Keratinocyte (primary cell): ENCODE results near the gene GABRE. TPM values are rescaled to one million over a fixed set of nuclear protein-coding genes. Genes with fewer than 3 reads are reported as not detected.

Source experiments
- DNase-seq: peaks from one replicate; pipeline ENCODE4 v3.0.0-alpha.2; 2011; ENCODE audit warnings: low read depth, missing footprints, low spot score
- FAIRE-seq: peaks from 2 replicates; lab custom pipeline; 2011; peaks lifted over from hg19 to GRCh38; lab: Jason Lieb, UNC
- H2AFZ ChIP-seq: 2 replicates; pipeline ENCODE4 v1.6.0; 2012; ENCODE audit warnings: low read length, control low read depth, inconsistent platforms; ENCODE audit not compliant: control insufficient read depth
- H3K27ac ChIP-seq: 2 replicates; pipeline ENCODE4 v1.5.1; 2011; ENCODE audit warnings: low read length; ENCODE audit not compliant: control insufficient read depth, insufficient read depth
- H3K27me3 ChIP-seq: 3 replicates; pipeline ENCODE4 v1.6.0; 2011; ENCODE audit warnings: low read length; ENCODE audit not compliant: control insufficient read depth, insufficient read depth; ENCODE audit errors: extremely low read depth
- H3K36me3 ChIP-seq, 2 experiments: 2 replicates in 1 of 2; 3 replicates in 1 of 2; pipeline ENCODE4 v1.5.1; 2011; ENCODE audit warnings: low read length in 2 of 2, mild to moderate bottlenecking in 1 of 2; ENCODE audit not compliant: control insufficient read depth in 2 of 2, insufficient read depth in 2 of 2; ENCODE audit errors: extremely low read depth in 1 of 2
- H3K4me1 ChIP-seq: 3 replicates; pipeline ENCODE4 v1.5.1; 2011; ENCODE audit warnings: low read length; ENCODE audit not compliant: control insufficient read depth, insufficient read depth; ENCODE audit errors: extremely low read depth
- H3K4me2 ChIP-seq: 3 replicates; pipeline ENCODE4 v1.6.0; 2011; ENCODE audit warnings: low read depth, low read length; ENCODE audit not compliant: control insufficient read depth, insufficient read depth; ENCODE audit errors: extremely low read depth
- H3K4me3 ChIP-seq, 3 experiments: fragments of 200-600 bp in 1 of 3; sonication (generic) in 1 of 3; 2 replicates in 2 of 3; 3 replicates in 1 of 3; pipeline ENCODE4 v1.5.1; 2011 to 2016; ENCODE audit warnings: low read length in 3 of 3, mild to moderate bottlenecking in 3 of 3, control low read depth in 2 of 3, inconsistent platforms in 1 of 3, low read depth in 1 of 3, mixed read lengths in 1 of 3, mixed run types in 1 of 3, moderate library complexity in 1 of 3; ENCODE audit not compliant: control insufficient read depth in 2 of 3, insufficient read depth in 2 of 3; ENCODE audit errors: extremely low read depth in 1 of 3
- H3K79me2 ChIP-seq: 2 replicates; pipeline ENCODE4 v1.6.0; 2012; ENCODE audit warnings: low read length; ENCODE audit not compliant: control insufficient read depth, insufficient read depth
- H3K9ac ChIP-seq: 3 replicates; pipeline ENCODE4 v1.6.0; 2011; ENCODE audit warnings: low read length; ENCODE audit not compliant: control insufficient read depth, insufficient read depth; ENCODE audit errors: extremely low read depth
- H3K9me1 ChIP-seq: 3 replicates; pipeline ENCODE4 v1.6.0; 2011; ENCODE audit warnings: low read length; ENCODE audit not compliant: control insufficient read depth, insufficient read depth; ENCODE audit errors: extremely low read depth
- H3K9me3 ChIP-seq: 2 replicates; pipeline ENCODE4 v1.5.1; 2012; ENCODE audit warnings: low read depth, low read length; ENCODE audit not compliant: control insufficient read depth
- H4K20me1 ChIP-seq: 3 replicates; pipeline ENCODE4 v1.6.0; 2011; ENCODE audit warnings: low read length; ENCODE audit not compliant: control insufficient read depth, insufficient read depth; ENCODE audit errors: extremely low read depth
- CTCF ChIP-seq, 3 experiments: IDR thresholded peaks in 1 of 3; conservative IDR thresholded peaks in 1 of 3; optimal IDR thresholded peaks in 1 of 3; 2 replicates in 2 of 3; 3 replicates in 1 of 3; pipeline versions ENCODE3 to v1.5.1; 2011; ENCODE audit warnings: low read length in 3 of 3, mild to moderate bottlenecking in 3 of 3, moderate library complexity in 2 of 3, control low read depth in 1 of 3, inconsistent platforms in 1 of 3; ENCODE audit not compliant: insufficient read depth in 2 of 3; ENCODE audit errors: extremely low read depth in 1 of 3
- EZH2 ChIP-seq: IDR thresholded peaks from one replicate; pipeline ENCODE4 v1.6.1; 2012; ENCODE audit warnings: inconsistent platforms, mild to moderate bottlenecking, low read length, moderate library complexity
- dilution Hi-C: fragments of 300-500 bp; cut with MboI; formaldehyde crosslinking; loops from one replicate; pipeline ENCODE4 v1.7.0; 2020; ENCODE audit warnings: low sequenced_read_pairs; ENCODE audit not compliant: extremely low pct_ligation_motif_present
- polyA minus RNA-seq, 3 experiments: library from RNA; depleted of rRNA, polyadenylated mRNA; stranded (reverse); fragments of >200 nt; gene quantifications; 1 replicate in 1 of 3; 2 replicates in 1 of 3; 3 replicates in 1 of 3; pipeline ENCODE4 v1.2.3, GENCODE V29; 2011
- polyA plus RNA-seq, 5 experiments: library from polyadenylated mRNA; depleted of rRNA in 3 of 5; stranded (reverse) in 3 of 5; stranded (forward) in 1 of 5; unstranded in 1 of 5; fragments of >200 nt; gene quantifications; 1 replicate in 1 of 5; 2 replicates in 3 of 5; 3 replicates in 1 of 5; pipeline versions ENCODE4 v1.2.1 to v1.2.3, GENCODE V29; 2011 to 2012; ENCODE audit warnings: missing spikeins in 2 of 5, low read depth in 1 of 5, low replicate concordance in 1 of 5

GABRE gene, protein sequence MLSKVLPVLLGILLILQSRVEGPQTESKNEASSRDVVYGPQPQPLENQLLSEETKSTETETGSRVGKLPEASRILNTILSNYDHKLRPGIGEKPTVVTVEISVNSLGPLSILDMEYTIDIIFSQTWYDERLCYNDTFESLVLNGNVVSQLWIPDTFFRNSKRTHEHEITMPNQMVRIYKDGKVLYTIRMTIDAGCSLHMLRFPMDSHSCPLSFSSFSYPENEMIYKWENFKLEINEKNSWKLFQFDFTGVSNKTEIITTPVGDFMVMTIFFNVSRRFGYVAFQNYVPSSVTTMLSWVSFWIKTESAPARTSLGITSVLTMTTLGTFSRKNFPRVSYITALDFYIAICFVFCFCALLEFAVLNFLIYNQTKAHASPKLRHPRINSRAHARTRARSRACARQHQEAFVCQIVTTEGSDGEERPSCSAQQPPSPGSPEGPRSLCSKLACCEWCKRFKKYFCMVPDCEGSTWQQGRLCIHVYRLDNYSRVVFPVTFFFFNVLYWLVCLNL
- polyA plus RNA-seq (14.6 to 47.9 TPM (median 34.1 TPM) in 3 replicates), polyA minus RNA-seq (15.1 to 90.0 TPM (median 81.3 TPM) in 3 replicates)
- polyA plus RNA-seq (2011; ENCODE audit: low read depth), result 22.7 TPM
- polyA plus RNA-seq (2011; cell fraction: cytosol; rRNA removed), result 1.2 and 2.6 TPM in 2 replicates
- 152 and 158 TPM in 2 replicates for polyA plus RNA-seq (2011; cell fraction: nucleus; rRNA removed)
- 3.7 and 52.1 TPM in 2 replicates for polyA plus RNA-seq (2012; ENCODE audit: low replicate concordance)
- 0.58 TPM for polyA minus RNA-seq (2011; cell fraction: cytosol; rRNA and poly(A)+ RNA removed)
- polyA minus RNA-seq (2011; cell fraction: nucleus; rRNA and poly(A)+ RNA removed), result 62.9 and 99.4 TPM in 2 replicates

GRCh38 chrX:151974336-151975227 lies at the start of gene GABRE:
Gene GABRE (minus strand): TSS chrX:151974676. CDS start chrX:151974625, 51 bp downstream.
- peaks cover 16% of the 10 kb centered on the region for H3K79me2 ChIP-seq
- peaks cover 0 to 2% of the 10 kb centered on the region in 2 experiments for H3K36me3 ChIP-seq
- no peaks in the 10 kb centered on the region for H3K9me3 ChIP-seq
- TF ChIP-seq EZH2, result no peak
- no peak for TF ChIP-seq CTCF (optimal IDR thresholded peaks at IDR 0.05 in 1 of 3, IDR thresholded peaks at IDR 0.05 in 1 of 3, conservative IDR thresholded peaks at IDR 0.05 in 1 of 3; ENCODE audit: extremely low read depth in 1 of 3, insufficient read depth in 2 of 3, low read length in 3 of 3)
- H3K4me2 ChIP-seq, result peak within 1 kb of the TSS; percentile 80
- H3K4me1 ChIP-seq, result peaks cover 26% of the 10 kb centered on the region
- no peak within 1 kb of the TSS for H2AFZ ChIP-seq
- H3K9me1 ChIP-seq, result no peaks in the 10 kb centered on the region
- FAIRE-seq (no peak), DNase-seq (no peak)
- dilution Hi-C loops, result no loop called here
- peak within 1 kb of the TSS; percentile 60 for H3K27ac ChIP-seq
- H3K27me3 ChIP-seq, result no peaks in the 10 kb centered on the region
- peak within 1 kb of the TSS; percentile 51 to 76 (median 64) for H3K4me3 ChIP-seq
- H3K9ac ChIP-seq, result peak within 1 kb of the TSS; percentile 73
- H4K20me1 ChIP-seq, result no peaks in the 10 kb centered on the region

GRCh38 chrX:152020888-152021287 lies 46.4 kb upstream of the GABRE start:
- Histone ChIP-seq H3K4me1 (no peaks in the 10 kb centered on the region), H2AFZ (no peak overlapping the region), H3K27ac (no peak overlapping the region), H3K4me3 (no peak overlapping the region), H3K36me3 (no peaks in the 10 kb centered on the region), H3K79me2 (no peaks in the 10 kb centered on the region), H3K9me3 (no peaks in the 10 kb centered on the region), H3K9ac (no peak overlapping the region), H4K20me1 (no peaks in the 10 kb centered on the region), H3K9me1 (no peaks in the 10 kb centered on the region), H3K27me3 (no peaks in the 10 kb centered on the region), H3K4me2 (no peak overlapping the region)
- FAIRE-seq, result no peak
- dilution Hi-C loops, result no loop called here
- DNase-seq, result no peak
- TF ChIP-seq CTCF (optimal IDR thresholded peaks at IDR 0.05 in 1 of 3, IDR thresholded peaks at IDR 0.05 in 1 of 3, conservative IDR thresholded peaks at IDR 0.05 in 1 of 3; ENCODE audit: extremely low read depth in 1 of 3, insufficient read depth in 2 of 3, low read length in 3 of 3), result no peak
- TF ChIP-seq EZH2, result no peak
